Adrenal gland (tissue), 5 donors: ENCODE measurements around the gene LRCH1.

Experiments used
- CTCF ChIP-seq, 6 experiments: fragments of 450-650 bp in 4 of 6; fragments of 200-600 bp in 2 of 6; sonication (generic) in 1 of 6; IDR thresholded peaks; 1 replicate in 5 of 6; 2 replicates in 1 of 6; pipeline versions ENCODE4 v1.5.1 to v1.8.0; 2016 to 2021; ENCODE audit warnings: antibody characterized with exemption in 6 of 6, mild to moderate bottlenecking in 2 of 6, moderate library complexity in 1 of 6
- POLR2A ChIP-seq, 2 donors: fragments of 450-650 bp; IDR thresholded peaks; one replicate each; pipeline ENCODE4 v1.6.1; 2017; ENCODE audit warnings: antibody characterized with exemption in 2 of 2, mild to moderate bottlenecking in 2 of 2, moderate library complexity in 1 of 2
- donor health status: DM: no; HTN: no; CAD: no.

DNA sequence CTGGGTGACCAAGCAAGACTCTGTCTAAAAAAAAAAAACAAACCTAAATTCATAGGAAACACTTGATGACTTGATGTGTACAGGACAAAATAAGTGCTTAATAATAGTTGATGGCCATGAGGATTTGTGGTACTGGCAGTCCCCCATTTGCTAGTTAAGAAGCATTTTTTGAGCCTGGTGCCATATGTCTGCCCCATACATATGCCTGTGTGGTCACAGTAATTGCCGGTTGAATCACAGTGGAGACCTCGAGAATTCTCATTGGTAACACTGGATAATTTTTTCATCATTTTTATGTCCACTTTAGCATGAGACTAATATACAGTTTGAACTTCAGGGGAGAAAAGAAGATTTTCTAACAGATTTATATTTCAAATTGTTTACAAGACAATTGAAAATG is 79.2 kb downstream of the LRCH1 start:
- TF ChIP-seq CTCF (IDR thresholded peaks at IDR 0.05) (no peak), POLR2A (IDR thresholded peaks at IDR 0.05) (no peak)
